ENCODE results near the gene ZNF343.
"Not testable (repeated sequence)": the region's sequence is repeated elsewhere in the genome, so short reads cannot be mapped to it uniquely, and the experiment has no call there.

DNA sequence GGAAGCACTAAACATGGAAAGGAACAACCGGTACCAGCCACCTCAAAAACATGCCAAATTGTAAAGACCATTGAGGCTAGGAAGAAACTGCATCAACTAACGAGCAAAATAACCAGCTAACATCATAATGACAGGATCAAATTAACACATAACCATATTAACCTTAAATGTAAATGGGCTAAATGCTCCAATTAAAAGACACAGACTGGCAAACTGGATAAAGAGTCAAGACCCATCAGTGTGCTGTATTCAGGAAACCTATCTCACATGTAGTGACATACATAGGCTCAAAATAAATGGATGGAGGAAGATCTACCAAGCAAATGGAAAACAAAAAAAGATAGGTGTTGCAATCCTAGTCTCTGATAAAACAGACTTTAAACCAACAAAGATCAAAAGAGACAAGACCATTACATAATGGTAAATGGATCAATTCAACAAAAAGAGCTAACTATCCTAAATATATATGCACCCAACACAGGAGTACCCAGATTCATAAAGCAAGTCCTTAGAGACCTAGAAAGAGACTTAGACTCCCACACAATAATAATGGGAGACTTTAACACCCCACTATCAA lies 5.8 kb downstream of the ZNF343 start:
- TF ChIP-seq, protein P1, sequence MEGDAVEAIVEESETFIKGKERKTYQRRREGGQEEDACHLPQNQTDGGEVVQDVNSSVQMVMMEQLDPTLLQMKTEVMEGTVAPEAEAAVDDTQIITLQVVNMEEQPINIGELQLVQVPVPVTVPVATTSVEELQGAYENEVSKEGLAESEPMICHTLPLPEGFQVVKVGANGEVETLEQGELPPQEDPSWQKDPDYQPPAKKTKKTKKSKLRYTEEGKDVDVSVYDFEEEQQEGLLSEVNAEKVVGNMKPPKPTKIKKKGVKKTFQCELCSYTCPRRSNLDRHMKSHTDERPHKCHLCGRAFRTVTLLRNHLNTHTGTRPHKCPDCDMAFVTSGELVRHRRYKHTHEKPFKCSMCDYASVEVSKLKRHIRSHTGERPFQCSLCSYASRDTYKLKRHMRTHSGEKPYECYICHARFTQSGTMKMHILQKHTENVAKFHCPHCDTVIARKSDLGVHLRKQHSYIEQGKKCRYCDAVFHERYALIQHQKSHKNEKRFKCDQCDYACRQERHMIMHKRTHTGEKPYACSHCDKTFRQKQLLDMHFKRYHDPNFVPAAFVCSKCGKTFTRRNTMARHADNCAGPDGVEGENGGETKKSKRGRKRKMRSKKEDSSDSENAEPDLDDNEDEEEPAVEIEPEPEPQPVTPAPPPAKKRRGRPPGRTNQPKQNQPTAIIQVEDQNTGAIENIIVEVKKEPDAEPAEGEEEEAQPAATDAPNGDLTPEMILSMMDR (IDR thresholded peaks at IDR 0.05; ENCODE audit: poor library complexity, severe bottlenecking), result not testable (repeated sequence)
- TF ChIP-seq TAF1 (IDR thresholded peaks at IDR 0.05; ENCODE audit: low read depth); POLR2AphosphoS5 (IDR thresholded peaks at IDR 0.05); EZH2 (IDR thresholded peaks at IDR 0.05; ENCODE audit: borderline replicate concordance, insufficient read depth, low read length, poor library complexity, severe bottlenecking); SMC3 (conservative IDR thresholded peaks at IDR 0.05; ENCODE audit: poor library complexity); MXI1 (conservative IDR thresholded peaks at IDR 0.05; ENCODE audit: poor library complexity, severe bottlenecking); RAD21 (conservative IDR thresholded peaks at IDR 0.05): not testable (repeated sequence)
- TF ChIP-seq, protein P2, sequence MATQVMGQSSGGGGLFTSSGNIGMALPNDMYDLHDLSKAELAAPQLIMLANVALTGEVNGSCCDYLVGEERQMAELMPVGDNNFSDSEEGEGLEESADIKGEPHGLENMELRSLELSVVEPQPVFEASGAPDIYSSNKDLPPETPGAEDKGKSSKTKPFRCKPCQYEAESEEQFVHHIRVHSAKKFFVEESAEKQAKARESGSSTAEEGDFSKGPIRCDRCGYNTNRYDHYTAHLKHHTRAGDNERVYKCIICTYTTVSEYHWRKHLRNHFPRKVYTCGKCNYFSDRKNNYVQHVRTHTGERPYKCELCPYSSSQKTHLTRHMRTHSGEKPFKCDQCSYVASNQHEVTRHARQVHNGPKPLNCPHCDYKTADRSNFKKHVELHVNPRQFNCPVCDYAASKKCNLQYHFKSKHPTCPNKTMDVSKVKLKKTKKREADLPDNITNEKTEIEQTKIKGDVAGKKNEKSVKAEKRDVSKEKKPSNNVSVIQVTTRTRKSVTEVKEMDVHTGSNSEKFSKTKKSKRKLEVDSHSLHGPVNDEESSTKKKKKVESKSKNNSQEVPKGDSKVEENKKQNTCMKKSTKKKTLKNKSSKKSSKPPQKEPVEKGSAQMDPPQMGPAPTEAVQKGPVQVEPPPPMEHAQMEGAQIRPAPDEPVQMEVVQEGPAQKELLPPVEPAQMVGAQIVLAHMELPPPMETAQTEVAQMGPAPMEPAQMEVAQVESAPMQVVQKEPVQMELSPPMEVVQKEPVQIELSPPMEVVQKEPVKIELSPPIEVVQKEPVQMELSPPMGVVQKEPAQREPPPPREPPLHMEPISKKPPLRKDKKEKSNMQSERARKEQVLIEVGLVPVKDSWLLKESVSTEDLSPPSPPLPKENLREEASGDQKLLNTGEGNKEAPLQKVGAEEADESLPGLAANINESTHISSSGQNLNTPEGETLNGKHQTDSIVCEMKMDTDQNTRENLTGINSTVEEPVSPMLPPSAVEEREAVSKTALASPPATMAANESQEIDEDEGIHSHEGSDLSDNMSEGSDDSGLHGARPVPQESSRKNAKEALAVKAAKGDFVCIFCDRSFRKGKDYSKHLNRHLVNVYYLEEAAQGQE (IDR thresholded peaks at IDR 0.05; ENCODE audit: borderline replicate concordance), result not testable (repeated sequence)
